ENCODE measurements around the gene ENKUR. TPM values are rescaled to one million over a fixed set of nuclear protein-coding genes. Genes with fewer than 3 reads are reported as not detected.
"Not testable (repeated sequence)": the region's sequence is repeated elsewhere in the genome, so short reads cannot be mapped to it uniquely, and the experiment has no call there.

The ENKUR gene
- total and polyA plus RNA-seq, 2 experiments from 2014 or later = 0.11 TPM; not detected in 1

DNA sequence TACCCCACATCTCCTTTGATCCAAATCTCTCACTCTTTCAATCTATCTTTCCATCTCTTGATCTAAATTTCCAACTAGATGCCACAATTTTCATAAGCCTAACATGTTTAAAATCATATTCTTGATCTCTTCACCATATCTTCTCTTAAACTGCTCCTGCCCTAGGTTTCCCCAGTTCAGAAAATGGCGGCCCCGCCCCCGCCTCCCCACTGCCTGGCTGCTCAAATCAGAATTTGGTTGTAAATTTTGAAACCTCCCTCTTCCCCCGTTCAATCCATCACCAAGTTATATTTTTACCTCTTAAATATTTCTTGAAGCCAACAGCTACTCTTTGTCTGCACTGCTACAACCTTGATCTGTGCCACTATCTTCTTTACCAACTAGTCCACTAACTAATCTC is 36.3 kb downstream of the ENKUR start:
- Histone ChIP-seq H3K36me3 (ENCODE audit: low read depth) (no peaks in the 10 kb centered on the region), H2AFZ (no peak overlapping the region), H3K79me2 (ENCODE audit: insufficient read depth) (no peaks in the 10 kb centered on the region), H3K27me3 (replicated peaks; ENCODE audit: insufficient read depth) (no peaks in the 10 kb centered on the region), H3F3A (ENCODE audit: insufficient read depth) (peaks cover 23% of the 10 kb centered on the region), H3K9me2 (ENCODE audit: insufficient read depth) (no peaks in the 10 kb centered on the region), H3K9me3 (ENCODE audit: low read depth) (no peaks in the 10 kb centered on the region), H3K4me1 (ENCODE audit: insufficient read depth) (peaks cover 31% of the 10 kb centered on the region), H3K4me2 (ENCODE audit: unreplicated experiment) (no peak overlapping the region), H3K9ac (no peak overlapping the region), H3K27ac (no peak overlapping the region), H3K4me3 (no peak overlapping the region), H4K20me1 (ENCODE audit: insufficient read depth) (no peaks in the 10 kb centered on the region)
- in situ Hi-C loops (cut with MboI) = no loop called here
- TF ChIP-seq EZH2phosphoT487 (IDR thresholded peaks at IDR 0.05; ENCODE audit: insufficient read depth, low read depth) = no peak
- no peak for TF ChIP-seq EZH2 (IDR thresholded peaks at IDR 0.05; ENCODE audit: insufficient read depth, poor library complexity, severe bottlenecking)
- DNase-seq = no peak
- 94 to 100% methylated on average over 4 of the region's 4 CpGs for WGBS, 2 experiments (ENCODE audit: low coverage in 1 of 2, low lambda C conversion rate in 2 of 2, missing lambda C conversion rate in 2 of 2)

DNA sequence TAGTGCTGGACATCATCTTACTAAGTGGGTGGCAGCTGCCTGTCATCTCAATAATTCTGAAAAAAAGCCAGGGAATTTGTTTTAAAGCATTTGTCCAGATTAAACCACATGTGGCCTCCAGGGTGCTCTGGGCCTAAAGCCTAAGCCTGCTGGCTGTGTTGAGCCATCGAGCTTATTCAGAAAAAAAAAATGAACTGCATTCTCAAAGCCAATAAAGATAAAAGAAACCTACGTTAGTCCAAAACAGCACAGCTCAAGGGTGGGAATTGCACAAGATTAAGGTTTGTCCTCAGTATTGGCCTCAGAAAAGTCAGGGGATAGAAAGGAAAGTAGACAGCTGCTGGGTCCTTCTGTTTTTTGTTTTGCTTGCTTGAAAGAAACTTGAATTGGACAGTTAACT is 41.0 kb downstream of the ENKUR start:
- in situ Hi-C loops (cut with MboI) = no loop called here
- Histone ChIP-seq H3K4me1 (ENCODE audit: insufficient read depth) (peaks cover 22% of the 10 kb centered on the region), H3K4me2 (ENCODE audit: unreplicated experiment) (peak overlapping the region; percentile 74), H3K79me2 (ENCODE audit: insufficient read depth) (no peaks in the 10 kb centered on the region), H3F3A (ENCODE audit: insufficient read depth) (peaks cover 12% of the 10 kb centered on the region), H3K27me3 (replicated peaks; ENCODE audit: insufficient read depth) (no peaks in the 10 kb centered on the region), H3K27ac (peak overlapping the region; percentile 66), H3K9me3 (ENCODE audit: low read depth) (no peaks in the 10 kb centered on the region), H2AFZ (peak overlapping the region; percentile 60), H3K4me3 (peak overlapping the region; percentile 34), H4K20me1 (ENCODE audit: insufficient read depth) (no peaks in the 10 kb centered on the region), H3K9ac (peak overlapping the region; percentile 33), H3K36me3 (ENCODE audit: low read depth) (no peaks in the 10 kb centered on the region), H3K9me2 (ENCODE audit: insufficient read depth) (no peaks in the 10 kb centered on the region)
- TF ChIP-seq EZH2phosphoT487 (IDR thresholded peaks at IDR 0.05; ENCODE audit: insufficient read depth, low read depth) (no peak), EZH2 (IDR thresholded peaks at IDR 0.05; ENCODE audit: insufficient read depth, poor library complexity, severe bottlenecking) (no peak)
- DNase-seq = peak; percentile 90
- 0% methylated on average over 2 of the region's 2 CpGs for WGBS, 2 experiments (ENCODE audit: low coverage in 1 of 2, low lambda C conversion rate in 2 of 2, missing lambda C conversion rate in 2 of 2)

DNA sequence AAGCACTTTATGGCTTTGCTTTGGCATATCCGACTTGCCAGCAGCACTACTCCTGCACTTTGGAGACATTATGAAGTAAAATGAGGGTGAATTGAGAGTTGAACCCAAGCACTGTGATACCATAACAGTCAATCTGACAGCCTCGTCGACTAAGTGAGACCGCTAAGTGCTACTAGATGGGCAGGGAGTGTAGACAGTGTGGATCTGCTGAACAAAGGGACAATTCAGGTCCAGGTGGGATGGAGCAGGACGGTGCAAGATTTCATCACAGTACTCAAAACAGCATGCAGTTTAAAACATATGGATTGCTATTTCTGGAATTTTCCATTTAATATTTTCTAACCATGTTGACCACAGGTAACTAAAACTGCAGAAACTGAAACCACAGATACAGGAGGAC is 42.8 kb downstream of the ENKUR start:
- H3K9ac ChIP-seq = no peak overlapping the region
- H3F3A ChIP-seq (ENCODE audit: insufficient read depth) = peaks cover 12% of the 10 kb centered on the region
- no peak for DNase-seq
- TF ChIP-seq EZH2 (IDR thresholded peaks at IDR 0.05; ENCODE audit: insufficient read depth, poor library complexity, severe bottlenecking) (no peak), EZH2phosphoT487 (IDR thresholded peaks at IDR 0.05; ENCODE audit: insufficient read depth, low read depth) (no peak)
- H2AFZ ChIP-seq = peak overlapping the region; percentile 11; the same call in 1 of the 2 replicates
- no peak overlapping the region for H3K4me2 ChIP-seq (ENCODE audit: unreplicated experiment)
- H3K36me3 ChIP-seq (ENCODE audit: low read depth) = no peaks in the 10 kb centered on the region
- H3K4me1 ChIP-seq (ENCODE audit: insufficient read depth) = peaks cover 27% of the 10 kb centered on the region
- no peak overlapping the region for H3K27ac ChIP-seq
- H3K79me2 ChIP-seq (ENCODE audit: insufficient read depth) = no peaks in the 10 kb centered on the region
- no peaks in the 10 kb centered on the region for H4K20me1 ChIP-seq (ENCODE audit: insufficient read depth)
- H3K9me3 ChIP-seq (ENCODE audit: low read depth) = no peaks in the 10 kb centered on the region
- H3K27me3 ChIP-seq (replicated peaks; ENCODE audit: insufficient read depth) = no peaks in the 10 kb centered on the region
- 67 to 70% methylated on average over 5 of the region's 5 CpGs for WGBS, 2 experiments (ENCODE audit: low coverage in 1 of 2, low lambda C conversion rate in 2 of 2, missing lambda C conversion rate in 2 of 2)
- in situ Hi-C loops (cut with MboI) = no loop called here
- no peak overlapping the region for H3K4me3 ChIP-seq
- no peaks in the 10 kb centered on the region for H3K9me2 ChIP-seq (ENCODE audit: insufficient read depth)

DNA sequence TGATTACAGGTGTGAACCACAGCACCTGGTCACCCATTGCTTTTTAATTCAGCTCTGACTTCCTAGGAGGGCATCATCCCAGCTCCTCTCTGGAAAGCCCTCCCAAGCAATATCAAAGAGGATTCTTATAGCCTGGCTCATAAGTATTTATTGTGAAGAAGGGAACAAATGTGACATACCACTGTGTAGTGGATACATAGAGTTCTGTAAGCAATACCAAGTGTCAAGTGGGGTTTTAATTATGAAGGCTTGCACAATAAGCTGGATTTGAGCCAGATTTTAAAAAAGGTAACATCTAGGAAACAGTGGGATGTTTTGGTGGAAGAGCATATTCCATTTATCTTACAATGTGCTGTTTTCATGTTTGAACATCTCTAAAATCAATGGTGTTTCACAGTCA is 44.6 kb downstream of the ENKUR start:
- no peaks in the 10 kb centered on the region for H4K20me1 ChIP-seq (ENCODE audit: insufficient read depth)
- in situ Hi-C loops (cut with MboI) = no loop called here
- no peak overlapping the region for H3K9ac ChIP-seq
- no peak overlapping the region for H3K4me2 ChIP-seq (ENCODE audit: unreplicated experiment)
- H3K9me3 ChIP-seq (ENCODE audit: low read depth) = no peaks in the 10 kb centered on the region
- H2AFZ ChIP-seq = no peak overlapping the region
- no peak overlapping the region for H3K27ac ChIP-seq
- no peak overlapping the region for H3K4me3 ChIP-seq
- no peaks in the 10 kb centered on the region for H3K9me2 ChIP-seq (ENCODE audit: insufficient read depth)
- H3K4me1 ChIP-seq (ENCODE audit: insufficient read depth) = peaks cover 27% of the 10 kb centered on the region
- H3K79me2 ChIP-seq (ENCODE audit: insufficient read depth) = no peaks in the 10 kb centered on the region
- DNase-seq = no peak
- no peaks in the 10 kb centered on the region for H3K27me3 ChIP-seq (replicated peaks; ENCODE audit: insufficient read depth)
- peaks cover 12% of the 10 kb centered on the region for H3F3A ChIP-seq (ENCODE audit: insufficient read depth)
- TF ChIP-seq EZH2phosphoT487 (IDR thresholded peaks at IDR 0.05; ENCODE audit: insufficient read depth, low read depth) (no peak), EZH2 (IDR thresholded peaks at IDR 0.05; ENCODE audit: insufficient read depth, poor library complexity, severe bottlenecking) (no peak)
- no peaks in the 10 kb centered on the region for H3K36me3 ChIP-seq (ENCODE audit: low read depth)

DNA sequence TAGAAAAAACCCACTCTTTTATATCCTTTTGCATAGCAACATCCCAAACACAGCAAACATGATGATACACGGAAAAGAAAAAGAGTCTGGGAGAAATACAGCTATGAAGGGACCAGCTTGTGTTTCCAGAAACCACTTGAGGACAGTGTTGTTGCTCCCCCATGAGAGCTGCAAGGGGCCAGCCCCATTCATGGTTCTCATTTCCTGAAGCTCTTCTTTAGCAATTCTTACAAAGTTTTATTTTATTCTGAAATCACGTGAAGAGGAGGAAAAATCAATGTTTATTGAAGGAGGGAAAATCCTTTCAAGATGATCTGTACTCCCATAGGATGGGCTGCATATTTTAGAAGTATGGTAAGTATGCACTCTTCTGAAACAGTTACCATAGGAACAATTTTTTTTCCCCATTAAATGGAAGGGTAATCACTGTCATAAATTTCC is 46.1 kb downstream of the ENKUR start:
- no peak overlapping the region for H3K4me3 ChIP-seq
- no peaks in the 10 kb centered on the region for H3K79me2 ChIP-seq (ENCODE audit: insufficient read depth)
- H3K36me3 ChIP-seq (ENCODE audit: low read depth) = no peaks in the 10 kb centered on the region
- no peaks in the 10 kb centered on the region for H3K9me3 ChIP-seq (ENCODE audit: low read depth)
- peaks cover 7% of the 10 kb centered on the region for H3F3A ChIP-seq (ENCODE audit: insufficient read depth)
- DNase-seq = peak; percentile 47
- TF ChIP-seq EZH2phosphoT487 (IDR thresholded peaks at IDR 0.05; ENCODE audit: insufficient read depth, low read depth) (no peak), EZH2 (IDR thresholded peaks at IDR 0.05; ENCODE audit: insufficient read depth, poor library complexity, severe bottlenecking) (no peak)
- 0 out of 2 replicates have a peak overlapping the region, but pooled peaks have one; percentile 2 for H2AFZ ChIP-seq
- H3K27ac ChIP-seq = peak overlapping the region; percentile 20
- in situ Hi-C loops (cut with MboI) = no loop called here
- H3K9me2 ChIP-seq (ENCODE audit: insufficient read depth) = no peaks in the 10 kb centered on the region
- peaks cover 17% of the 10 kb centered on the region for H3K4me1 ChIP-seq (ENCODE audit: insufficient read depth)
- H3K27me3 ChIP-seq (replicated peaks; ENCODE audit: insufficient read depth) = no peaks in the 10 kb centered on the region
- H3K9ac ChIP-seq = peak overlapping the region; percentile 8; the same call in 1 of the 2 replicates
- WGBS, 2 experiments (ENCODE audit: low coverage in 1 of 2, low lambda C conversion rate in 2 of 2, missing lambda C conversion rate in 2 of 2) = 11 to 16% methylated on average over 2 of the region's 2 CpGs
- H4K20me1 ChIP-seq (ENCODE audit: insufficient read depth) = no peaks in the 10 kb centered on the region
- H3K4me2 ChIP-seq (ENCODE audit: unreplicated experiment) = peak overlapping the region; percentile 8

DNA sequence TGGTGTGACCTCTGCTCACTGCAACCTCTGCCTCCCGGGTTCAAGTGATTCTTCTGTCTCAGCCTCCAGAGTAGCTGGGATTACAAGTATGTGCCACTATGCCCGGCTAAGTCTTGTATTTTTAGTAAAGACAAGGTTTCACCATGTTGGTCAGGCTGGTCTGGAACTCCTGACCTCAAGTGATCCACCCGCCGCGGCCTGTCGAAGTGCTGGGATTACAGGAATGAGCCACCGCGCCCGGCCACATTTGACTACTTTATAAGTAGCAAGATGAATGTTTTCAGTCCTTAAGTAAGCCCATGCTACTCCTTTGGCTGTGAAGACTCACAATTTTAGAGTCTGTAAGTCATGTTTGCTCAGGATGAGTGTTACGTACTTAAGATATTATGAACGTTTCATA is 47.0 kb downstream of the ENKUR start:
- 89 to 96% methylated on average over 11 of the region's 11 CpGs for WGBS, 2 experiments (ENCODE audit: low coverage in 1 of 2, low lambda C conversion rate in 2 of 2, missing lambda C conversion rate in 2 of 2)
- DNase-seq; H3K4me3 ChIP-seq; in situ Hi-C loops (cut with MboI); H3K4me2 ChIP-seq (ENCODE audit: unreplicated experiment); H2AFZ ChIP-seq; H3K9me2 ChIP-seq (ENCODE audit: insufficient read depth); H3K4me1 ChIP-seq (ENCODE audit: insufficient read depth); H3K79me2 ChIP-seq (ENCODE audit: insufficient read depth); H3K27ac ChIP-seq; H3K27me3 ChIP-seq (replicated peaks; ENCODE audit: insufficient read depth); H3F3A ChIP-seq (ENCODE audit: insufficient read depth); H3K9me3 ChIP-seq (ENCODE audit: low read depth); H3K36me3 ChIP-seq (ENCODE audit: low read depth); H3K9ac ChIP-seq; H4K20me1 ChIP-seq (ENCODE audit: insufficient read depth): not testable (repeated sequence)
